GM18870 (cell line): ENCODE data around the gene SLC25A39.

Experiments
- ATAC-seq: cut with Tn5 transposase; IDR thresholded peaks from one replicate; pipeline ENCODE4 v1.9.1; 2021; ENCODE audit warnings: moderate library complexity; ENCODE audit not compliant: unreplicated experiment

The SLC25A39 gene

GRCh38 chr17:44314869-44315661, 9.6 kb downstream of the SLC25A39 start:
- no peak for ATAC-seq

- no peak for ATAC-seq
Observed at GRCh38 chr17:44314524-44314868, 10.1 kb downstream of the SLC25A39 start.

- ATAC-seq, result no peak
Observed at GRCh38 chr17:44314031-44314430, 10.6 kb downstream of the SLC25A39 start.

GRCh38 chr17:44312396-44313104, 12.1 kb downstream of the SLC25A39 start:
- no peak for ATAC-seq

- ATAC-seq, result no peak
Observed at GRCh38 chr17:44311562-44312181, 13.0 kb downstream of the SLC25A39 start.

- ATAC-seq, result no peak
Observed at GRCh38 chr17:44310609-44311376, 13.8 kb downstream of the SLC25A39 start.

GRCh38 chr17:44310188-44310587, 14.4 kb downstream of the SLC25A39 start:
- no peak for ATAC-seq

- ATAC-seq, result no peak
Observed at GRCh38 chr17:44309472-44309871, 15.2 kb downstream of the SLC25A39 start.

- ATAC-seq, result no peak
Observed at GRCh38 chr17:44308865-44309264, 15.8 kb downstream of the SLC25A39 start.

GRCh38 chr17:44308320-44308818, 16.3 kb downstream of the SLC25A39 start, which contains the start of gene RUNDC3A:
Gene RUNDC3A, plus strand, starts transcription at chr17:44308601. Its CDS starts 232 bp downstream, at chr17:44308833.
- ATAC-seq, result no peak

- no peak for ATAC-seq
Observed at GRCh38 chr17:44307387-44308186, 17.0 kb downstream of the SLC25A39 start.

GRCh38 chr17:44304651-44305050, 20.0 kb downstream of the SLC25A39 start:
- ATAC-seq, result no peak

GRCh38 chr17:44297975-44298374, 26.6 kb downstream of the SLC25A39 start:
- no peak for ATAC-seq

- ATAC-seq, result no peak
Observed at GRCh38 chr17:44293509-44294226, 31.0 kb downstream of the SLC25A39 start.

GRCh38 chr17:44287651-44288050, 37.0 kb downstream of the SLC25A39 start:
- no peak for ATAC-seq

- no peak for ATAC-seq
Observed at GRCh38 chr17:44284024-44284400, 40.6 kb downstream of the SLC25A39 start.

GRCh38 chr17:44283344-44284023, 41.1 kb downstream of the SLC25A39 start:
- no peak for ATAC-seq

- ATAC-seq, result no peak
Observed at GRCh38 chr17:44282264-44282663, 42.4 kb downstream of the SLC25A39 start.

GRCh38 chr17:44281570-44281969, 43.1 kb downstream of the SLC25A39 start:
- ATAC-seq, result no peak
